ENCODE results near the gene ARL8B.
"Not testable (repeated sequence)": the region's sequence is repeated elsewhere in the genome, so short reads cannot be mapped to it uniquely, and the experiment has no call there.

The ARL8B gene

DNA sequence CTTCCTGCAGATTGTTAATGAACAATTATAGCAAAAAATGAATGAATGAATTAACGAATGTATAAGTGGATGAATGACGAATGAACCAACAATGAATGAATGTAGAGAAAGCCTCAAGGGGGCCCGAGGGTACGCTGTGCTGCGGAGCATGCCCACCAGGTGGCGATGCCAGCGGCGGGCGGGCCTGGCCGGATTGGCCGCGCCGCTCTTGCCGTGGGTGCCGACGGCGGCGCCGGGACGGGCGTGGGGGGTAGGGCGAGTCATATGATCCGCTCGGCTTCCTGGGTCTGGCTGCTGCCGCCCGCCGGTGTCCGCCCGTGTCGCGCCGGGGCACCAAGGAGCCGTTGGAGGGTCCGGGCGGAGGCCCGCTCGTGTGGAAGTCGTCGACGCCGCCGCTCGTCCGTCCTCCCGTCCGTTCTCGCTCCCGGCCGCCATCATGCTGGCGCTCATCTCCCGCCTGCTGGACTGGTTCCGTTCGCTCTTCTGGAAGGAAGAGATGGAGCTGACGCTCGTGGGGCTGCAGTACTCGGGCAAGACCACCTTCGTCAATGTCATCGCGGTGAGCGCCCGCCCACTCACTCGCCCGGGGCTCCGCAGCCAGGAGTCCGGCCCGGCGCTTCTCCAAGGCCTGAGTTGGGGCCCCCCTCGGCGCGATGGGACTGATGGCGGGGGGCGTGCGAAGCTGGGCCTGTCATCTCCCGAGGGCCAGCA lies at the start of gene ARL8B:
ARL8B (plus strand) TSS at position 263 of the 711 bp plus-strand sequence; CDS start at position 437, 174 bp downstream.
- DNase-seq = no peak

GRCh38 chr3:5073374-5074085 lies 48.6 kb upstream of the ARL8B start:
- no peak for DNase-seq

DNA sequence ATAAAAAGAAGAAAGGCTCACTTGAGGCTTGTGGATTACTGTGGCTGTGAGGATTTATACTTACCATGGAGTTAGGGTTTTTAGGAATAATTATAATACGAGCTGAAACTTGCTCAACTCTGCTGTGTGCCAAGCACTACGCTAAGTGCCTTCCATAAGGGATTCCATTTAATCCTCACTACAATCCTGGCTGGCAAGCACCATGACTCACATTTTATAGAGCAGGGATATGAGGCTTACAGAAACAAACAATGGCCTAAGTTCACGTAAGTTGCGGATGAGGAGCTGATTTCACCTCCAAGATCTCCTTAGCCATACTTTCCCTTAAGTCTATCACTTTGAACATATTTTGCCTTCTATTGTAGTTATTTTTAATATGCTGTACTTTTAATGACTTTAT lies 43.9 kb upstream of the ARL8B start:
- DNase-seq = no peak

GRCh38 chr3:5079761-5080160 lies 42.3 kb upstream of the ARL8B start:
- DNase-seq = no peak

DNA sequence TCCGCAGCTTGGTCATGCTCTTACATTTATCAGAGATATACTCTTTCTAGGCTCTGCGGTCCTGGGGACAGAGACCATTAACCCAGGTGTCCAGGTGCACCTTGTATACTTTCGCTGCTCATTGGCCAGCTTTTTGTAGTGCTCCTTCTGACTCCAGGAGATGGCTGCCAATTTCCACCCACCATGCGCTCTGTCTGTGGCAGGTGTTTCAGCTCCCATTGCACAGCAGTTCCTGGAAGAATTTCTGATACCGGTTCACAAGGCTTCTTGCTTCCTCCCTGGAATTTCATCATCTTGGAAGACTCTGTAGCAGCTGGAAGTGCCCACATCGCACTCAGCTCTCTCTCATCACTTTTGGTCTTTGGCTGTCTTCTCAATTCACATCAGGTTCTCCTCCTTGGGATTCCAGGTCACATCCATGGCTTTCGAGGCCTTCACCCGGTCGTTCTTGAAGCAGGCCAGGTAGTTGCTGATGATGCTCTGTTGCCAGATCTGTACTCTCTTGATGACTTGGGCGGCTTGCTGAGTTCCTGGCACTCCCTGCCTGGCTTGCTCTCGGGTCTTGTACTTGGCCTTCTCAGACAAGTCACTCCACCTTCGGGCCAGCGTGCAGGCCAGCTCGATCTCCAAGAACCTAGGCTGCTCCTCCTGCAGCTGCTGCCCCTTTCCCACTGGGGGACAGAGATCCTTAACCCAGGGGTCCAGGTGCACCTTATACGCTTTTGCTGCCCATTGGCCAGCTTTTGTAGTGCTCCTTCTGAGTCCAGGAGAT lies 41.1 kb upstream of the ARL8B start:
- DNase-seq = no peak

DNA sequence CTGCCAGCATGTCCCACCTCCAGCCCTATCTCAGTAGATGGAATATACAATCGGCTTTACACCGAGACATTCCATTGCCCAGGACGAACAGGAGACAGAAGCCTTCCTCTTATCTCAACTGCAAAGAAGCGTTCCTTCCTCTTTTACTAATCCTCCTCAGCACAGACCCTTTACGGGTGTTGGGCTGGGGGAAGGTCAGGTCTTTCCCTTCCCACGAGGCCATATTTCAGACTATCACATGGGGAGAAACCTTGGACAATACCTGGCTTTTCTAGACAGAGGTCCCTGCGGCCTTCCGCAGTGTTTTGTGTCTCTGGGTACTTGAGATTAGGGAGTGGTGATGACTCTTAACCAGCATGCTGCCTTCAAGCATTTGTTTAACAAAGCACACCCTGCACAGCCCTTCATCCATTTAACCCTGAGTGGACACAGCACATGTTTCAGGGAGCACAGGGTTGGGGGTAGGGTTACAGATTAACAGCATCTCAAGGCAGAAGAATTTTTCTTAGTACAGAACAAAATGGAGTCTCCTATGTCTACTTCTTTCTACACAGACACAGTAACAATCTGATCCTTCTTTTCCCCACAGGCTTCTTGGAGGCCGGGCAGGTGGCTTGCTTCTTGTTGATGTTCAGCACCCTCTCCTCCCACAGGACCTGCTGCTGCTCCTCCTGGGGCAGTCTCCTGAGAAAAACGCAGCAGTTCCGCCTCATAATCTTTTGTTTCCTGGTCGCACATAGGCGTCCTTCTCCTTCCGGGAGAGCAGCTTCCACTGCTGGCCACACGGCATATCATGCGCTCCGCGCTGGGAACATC lies 39.9 kb upstream of the ARL8B start:
- not testable (repeated sequence) for DNase-seq

DNA sequence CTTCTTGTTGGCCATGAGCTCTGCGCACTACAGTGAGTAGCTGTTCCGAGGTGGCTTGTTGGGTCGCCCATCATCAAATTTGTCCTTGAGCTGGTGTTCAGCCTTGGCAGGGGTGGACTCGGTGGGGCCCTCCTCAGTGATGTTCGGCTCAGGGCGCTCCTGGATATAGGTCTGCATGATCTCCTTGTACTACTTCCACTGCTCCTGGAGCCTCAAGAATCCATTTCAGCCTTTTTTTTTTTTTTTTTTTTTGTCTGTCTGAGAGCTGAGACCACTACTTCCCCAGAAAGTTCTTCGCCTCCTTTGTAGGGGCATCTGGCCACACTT lies 39.3 kb upstream of the ARL8B start:
- DNase-seq = no peak

GRCh38 chr3:5084224-5084623 lies 37.9 kb upstream of the ARL8B start:
- DNase-seq = no peak

GRCh38 chr3:5086708-5087107 lies 35.4 kb upstream of the ARL8B start:
- no peak for DNase-seq

DNA sequence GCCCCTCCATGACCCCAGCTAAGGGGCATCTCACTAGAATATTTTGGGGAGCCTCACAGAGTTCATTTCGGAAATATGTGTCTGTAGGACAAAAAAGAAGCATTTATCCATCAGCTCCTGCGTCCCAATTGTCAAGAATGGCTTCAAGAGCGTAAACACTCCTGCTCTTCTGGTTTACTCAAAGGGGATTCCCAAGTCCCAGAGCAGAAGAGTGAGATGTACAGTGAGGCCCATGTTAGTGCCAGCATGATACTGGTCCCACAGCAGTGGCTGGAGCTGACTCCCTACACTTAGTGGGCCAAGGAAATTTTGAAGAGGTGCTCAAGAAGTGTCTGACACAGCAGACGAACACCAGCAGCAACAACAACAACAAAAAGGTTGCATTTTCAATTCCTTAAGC lies 34.9 kb upstream of the ARL8B start:
- no peak for DNase-seq

DNA sequence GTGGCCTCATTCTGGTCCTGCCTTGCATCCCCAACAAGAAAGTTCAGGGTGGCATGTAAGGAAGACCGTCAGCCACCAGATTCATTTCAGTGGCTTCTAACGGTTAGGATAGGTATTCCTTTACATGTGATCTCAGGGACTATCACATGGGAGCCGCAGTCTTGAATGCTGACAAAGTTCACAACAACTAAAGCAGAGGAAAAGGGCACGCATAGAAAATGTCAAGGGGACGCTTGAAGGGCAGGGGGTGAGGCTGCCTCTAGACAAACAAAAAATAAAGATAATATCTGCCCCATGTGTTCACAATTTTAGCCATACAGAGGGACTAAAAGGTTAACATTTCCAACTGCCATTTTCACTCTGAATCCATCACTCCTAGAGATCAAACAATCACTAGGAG lies 31.9 kb upstream of the ARL8B start:
- no peak for DNase-seq

- no peak for DNase-seq
Measured at GRCh38 chr3:5092018-5092417, 30.1 kb upstream of the ARL8B start.

DNA sequence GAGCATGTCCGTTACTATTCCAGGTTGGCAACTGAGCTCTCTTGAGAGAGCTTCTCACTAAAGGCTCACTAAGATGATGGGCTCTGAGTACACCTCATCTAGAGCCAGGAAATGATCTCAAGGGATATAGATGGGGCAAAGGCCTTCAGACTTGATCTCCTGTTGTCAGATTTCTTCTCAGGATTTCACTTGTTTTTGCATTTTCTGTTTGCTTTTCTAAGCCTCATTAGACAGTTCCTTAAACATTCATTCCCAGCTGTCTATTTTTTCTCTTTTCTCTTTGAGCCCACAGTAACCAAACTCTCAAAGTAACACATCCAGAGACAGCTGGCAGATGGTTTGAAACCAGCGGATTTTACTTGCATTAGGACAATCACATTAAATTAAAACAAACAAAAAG lies 28.4 kb upstream of the ARL8B start:
- DNase-seq = no peak

GRCh38 chr3:5095886-5096285 lies 26.2 kb upstream of the ARL8B start:
- no peak for DNase-seq

DNA sequence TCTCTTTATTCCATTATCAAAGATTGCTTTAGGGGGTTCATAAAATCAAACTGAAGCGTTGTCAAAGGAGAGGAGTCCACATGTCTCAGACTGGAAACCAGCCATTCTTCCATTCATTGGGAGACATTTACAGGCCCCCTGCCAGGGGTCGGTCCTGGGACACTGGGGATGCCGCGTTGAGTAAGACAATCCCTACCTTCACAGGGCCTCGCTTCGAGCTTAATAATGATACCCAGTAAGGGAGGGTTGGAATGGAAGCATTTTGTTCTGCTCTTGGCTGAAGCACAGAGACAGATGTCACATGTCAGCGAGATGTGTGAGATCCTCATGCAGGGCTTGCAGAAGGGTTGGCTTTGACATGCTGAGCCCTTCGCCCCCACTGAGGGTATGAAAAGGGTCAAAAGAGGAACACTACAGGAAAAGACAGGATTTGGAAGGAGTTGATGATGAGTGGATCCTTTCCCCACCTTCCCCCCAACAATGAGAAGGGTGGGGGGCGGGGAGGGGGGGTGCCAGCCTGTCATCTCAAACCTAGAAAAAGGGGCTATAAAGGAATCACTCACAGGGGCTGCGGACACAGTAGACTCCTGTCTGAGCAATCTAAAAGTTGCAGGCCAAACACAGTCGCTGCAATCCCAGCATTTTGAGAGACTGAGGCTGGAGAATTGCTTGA lies 25.6 kb upstream of the ARL8B start:
- DNase-seq = no peak

DNA sequence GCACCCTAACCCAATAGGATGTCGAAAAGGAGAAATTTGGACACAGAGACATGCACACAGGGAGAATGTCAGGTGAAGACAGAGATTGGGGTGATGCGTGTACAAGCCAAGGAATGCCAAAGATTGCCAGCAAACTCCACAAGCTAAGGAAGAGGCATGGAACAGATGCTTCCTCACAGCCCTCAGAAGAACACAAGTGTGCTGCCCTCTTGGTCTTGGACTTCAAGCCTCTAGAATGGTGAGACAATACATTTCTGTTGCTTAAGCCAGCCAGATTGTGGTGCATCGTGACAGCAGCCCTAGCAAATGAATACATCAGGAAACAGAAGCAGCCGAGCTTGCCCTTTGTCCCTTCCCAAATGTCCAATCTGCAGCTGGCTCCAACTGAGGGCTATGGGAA lies 23.7 kb upstream of the ARL8B start:
- no peak for DNase-seq

DNA sequence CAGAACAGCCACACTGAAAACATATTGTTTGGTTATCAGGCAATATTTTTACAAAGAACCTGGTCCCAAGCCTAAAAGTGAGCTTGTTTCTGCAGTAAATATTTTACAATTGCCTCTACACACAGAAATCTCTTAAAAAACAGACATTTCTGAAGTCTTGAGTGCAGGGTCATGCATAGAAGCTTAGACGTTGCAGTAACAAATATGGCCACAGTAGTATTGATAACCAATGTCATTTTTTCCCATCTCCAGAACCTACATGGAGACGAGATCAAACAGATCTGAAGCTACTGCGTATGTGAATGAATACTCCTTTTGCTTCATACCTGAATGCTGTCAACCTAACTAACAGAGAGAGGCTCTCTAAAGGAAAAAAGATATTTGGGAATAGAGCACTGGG lies 19.6 kb upstream of the ARL8B start:
- DNase-seq = no peak

DNA sequence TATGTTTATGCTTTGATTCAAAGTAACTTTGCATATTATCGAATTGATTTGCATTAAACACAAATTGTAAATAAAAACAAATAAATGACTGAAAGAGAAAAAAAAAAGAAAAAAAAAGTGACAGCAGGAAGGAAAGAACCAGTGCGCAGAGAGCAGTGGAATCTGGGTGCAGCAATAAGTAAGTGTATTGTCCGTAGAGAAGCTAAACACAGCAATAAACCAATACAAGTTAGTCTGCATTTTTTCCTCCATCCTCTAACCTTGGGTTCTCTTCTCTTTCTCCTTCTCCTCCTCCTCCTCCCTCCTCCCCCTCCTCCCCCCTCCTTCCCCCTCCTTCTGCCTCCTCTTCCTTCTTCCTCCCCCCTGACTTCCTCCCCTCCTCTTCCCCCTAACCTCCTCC lies 18.3 kb upstream of the ARL8B start:
- DNase-seq = no peak

- DNase-seq = no peak
Measured at GRCh38 chr3:5105050-5105449, 17.0 kb upstream of the ARL8B start.

- DNase-seq = not testable (repeated sequence)
Measured at GRCh38 chr3:5106371-5106770, 15.7 kb upstream of the ARL8B start.

- not testable (repeated sequence) for DNase-seq
Measured at GRCh38 chr3:5106933-5107334, 15.2 kb upstream of the ARL8B start.

DNA sequence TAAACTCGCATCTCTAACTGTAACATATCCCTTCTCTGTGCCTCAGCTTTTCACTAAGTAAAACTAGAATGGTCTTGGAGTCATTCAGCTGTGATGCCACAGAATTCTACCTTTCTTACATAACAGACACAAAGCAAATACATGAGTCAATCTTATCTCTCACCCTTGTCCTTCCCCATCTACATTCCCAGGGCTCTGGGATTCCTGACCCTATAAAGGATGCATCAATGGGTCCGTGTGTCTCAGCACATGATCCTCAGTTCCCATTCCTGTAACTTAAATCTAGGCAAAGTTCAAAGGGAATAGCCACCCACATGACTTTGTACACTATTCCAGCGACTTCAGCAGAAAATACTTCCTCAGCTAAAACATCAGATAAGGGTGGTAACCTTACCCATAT lies 11.8 kb upstream of the ARL8B start:
- DNase-seq = no peak

DNA sequence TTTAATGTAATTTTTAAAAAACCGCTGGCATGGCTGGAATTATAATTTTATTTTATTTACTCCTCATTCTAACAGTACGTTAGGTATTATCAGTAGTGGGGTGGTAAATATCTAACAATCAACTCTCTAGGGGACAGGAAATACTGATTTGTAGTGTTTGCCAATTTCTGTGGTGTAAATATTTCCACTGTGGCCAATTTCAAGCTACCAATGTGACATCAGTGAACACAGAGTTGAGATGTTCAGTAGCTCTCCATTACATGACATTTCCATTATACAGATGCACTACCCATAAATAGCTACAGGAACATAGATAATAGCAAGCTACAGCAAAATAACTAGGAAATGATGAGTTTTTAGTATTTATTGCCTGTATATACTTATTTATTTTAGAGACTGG lies 10.0 kb upstream of the ARL8B start:
- DNase-seq = no peak

All from DMS79 (cell line).